ENCODE measurements around the gene EIF3L.

DNA sequence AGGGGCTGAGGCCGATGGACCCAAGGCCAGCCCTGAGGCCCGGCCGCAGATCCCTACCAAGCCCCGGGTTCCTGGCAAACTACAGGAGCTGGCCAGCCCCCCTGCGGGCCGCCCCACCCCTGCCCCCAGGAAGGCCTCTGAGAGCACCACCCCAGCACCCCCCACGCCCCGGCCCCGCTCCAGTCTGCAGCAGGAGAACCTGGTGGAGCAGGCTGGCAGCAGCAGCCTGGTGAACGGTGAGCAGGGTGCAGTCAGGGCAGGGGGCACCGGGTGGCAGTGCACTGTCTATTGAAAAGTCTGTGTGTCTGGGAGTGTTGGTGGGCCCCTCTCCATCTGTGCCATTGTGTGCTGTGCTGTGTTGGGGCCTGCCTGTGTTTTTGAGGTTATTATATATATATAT is 73.0 kb downstream of the EIF3L start:
- TF ChIP-seq POLR2A (IDR thresholded peaks at IDR 0.05) = no peak
- TF ChIP-seq, protein P1, sequence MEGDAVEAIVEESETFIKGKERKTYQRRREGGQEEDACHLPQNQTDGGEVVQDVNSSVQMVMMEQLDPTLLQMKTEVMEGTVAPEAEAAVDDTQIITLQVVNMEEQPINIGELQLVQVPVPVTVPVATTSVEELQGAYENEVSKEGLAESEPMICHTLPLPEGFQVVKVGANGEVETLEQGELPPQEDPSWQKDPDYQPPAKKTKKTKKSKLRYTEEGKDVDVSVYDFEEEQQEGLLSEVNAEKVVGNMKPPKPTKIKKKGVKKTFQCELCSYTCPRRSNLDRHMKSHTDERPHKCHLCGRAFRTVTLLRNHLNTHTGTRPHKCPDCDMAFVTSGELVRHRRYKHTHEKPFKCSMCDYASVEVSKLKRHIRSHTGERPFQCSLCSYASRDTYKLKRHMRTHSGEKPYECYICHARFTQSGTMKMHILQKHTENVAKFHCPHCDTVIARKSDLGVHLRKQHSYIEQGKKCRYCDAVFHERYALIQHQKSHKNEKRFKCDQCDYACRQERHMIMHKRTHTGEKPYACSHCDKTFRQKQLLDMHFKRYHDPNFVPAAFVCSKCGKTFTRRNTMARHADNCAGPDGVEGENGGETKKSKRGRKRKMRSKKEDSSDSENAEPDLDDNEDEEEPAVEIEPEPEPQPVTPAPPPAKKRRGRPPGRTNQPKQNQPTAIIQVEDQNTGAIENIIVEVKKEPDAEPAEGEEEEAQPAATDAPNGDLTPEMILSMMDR (IDR thresholded peaks at IDR 0.05) = no peak
